ENCODE measurements around the gene TMEM45A.
"Not testable (repeated sequence)": the region's sequence is repeated elsewhere in the genome, so short reads cannot be mapped to it uniquely, and the experiment has no call there.

TMEM45A gene

DNA sequence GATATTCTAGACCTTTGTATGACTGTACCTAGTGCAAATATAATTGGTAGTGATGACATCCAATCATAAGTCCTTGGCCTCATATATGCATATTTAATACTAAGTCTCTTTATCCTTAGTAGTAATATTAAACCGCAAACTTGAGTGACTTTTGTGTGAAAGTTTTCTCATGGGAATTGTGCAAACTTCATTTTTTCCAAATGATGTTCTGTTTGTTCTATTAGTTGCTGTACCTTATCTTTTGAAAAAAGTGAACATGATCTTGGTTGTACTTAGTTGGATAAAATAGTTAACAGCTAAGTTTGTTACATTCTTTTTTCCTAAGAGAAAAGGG is 43.2 kb downstream of the TMEM45A start:
- DNase-seq (ENCODE audit: low spot score) = no peak

DNA sequence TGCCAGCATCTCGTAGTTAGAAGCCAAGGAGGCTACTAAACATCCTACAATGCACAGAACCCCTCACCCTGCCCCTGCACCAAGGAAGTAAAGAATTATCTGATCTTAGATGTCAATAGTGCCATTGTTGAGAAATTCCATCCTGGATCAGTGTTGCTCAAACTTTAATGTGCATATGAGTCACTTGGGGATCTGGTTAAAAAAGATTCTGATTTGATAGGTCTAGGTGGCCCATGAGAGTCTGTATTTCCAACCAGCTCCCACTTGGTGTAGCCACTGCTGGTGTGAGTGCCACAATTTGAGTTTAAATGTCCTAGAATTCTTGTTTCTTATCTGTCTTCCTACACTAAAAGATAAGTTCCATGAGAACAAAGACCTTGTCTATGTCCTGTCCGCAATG is 43.7 kb downstream of the TMEM45A start:
- DNase-seq (ENCODE audit: low spot score) = no peak

DNA sequence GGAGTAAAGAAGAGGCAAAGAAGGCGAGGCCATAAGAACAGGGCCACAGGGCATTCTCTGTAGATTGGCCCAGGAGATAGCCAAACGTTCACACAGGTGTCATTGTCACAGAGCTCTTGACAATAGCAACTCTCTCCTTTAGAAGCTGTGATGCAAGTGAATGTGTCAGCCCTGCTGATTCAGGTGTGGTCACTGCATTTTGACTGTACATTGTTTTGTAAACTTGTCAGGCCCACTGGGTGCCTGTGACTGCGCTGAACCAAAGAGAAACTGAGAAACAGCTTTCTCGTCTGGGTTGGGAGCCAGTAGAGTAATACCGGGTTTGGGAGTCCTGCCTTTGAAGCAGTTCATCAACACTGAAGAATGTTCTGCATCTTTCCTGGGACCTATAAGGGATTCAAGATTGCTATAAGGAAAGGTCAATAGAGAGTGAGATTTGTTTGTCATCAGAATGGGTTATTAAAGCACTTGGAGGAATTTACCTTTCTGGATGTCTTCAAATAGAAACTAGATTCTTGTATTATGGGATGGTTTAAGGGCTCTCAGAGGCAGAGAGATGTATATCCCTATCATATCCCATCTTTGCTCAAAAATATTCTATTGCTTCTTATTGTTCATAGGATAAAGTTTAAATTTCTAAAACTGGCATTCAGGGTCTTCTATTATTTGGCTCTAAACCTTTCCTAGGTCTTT is 45.4 kb downstream of the TMEM45A start:
- DNase-seq (ENCODE audit: low spot score) = no peak

DNA sequence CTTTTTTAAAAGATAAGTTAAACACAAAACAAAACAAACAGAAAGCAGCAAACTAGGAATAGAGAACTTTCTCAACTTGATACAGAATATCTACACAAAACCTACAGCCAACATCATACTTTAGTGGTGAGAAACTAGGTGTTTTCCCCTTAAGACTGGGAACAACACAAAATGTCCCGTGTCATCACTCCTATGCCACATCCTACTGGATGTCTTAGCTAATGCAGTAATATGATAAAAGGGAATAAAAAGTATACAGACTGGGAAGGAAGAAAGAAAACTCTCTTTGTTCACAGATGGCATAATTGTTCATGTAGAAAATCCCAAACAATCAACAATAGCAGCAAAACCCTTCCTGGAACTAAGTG is 45.9 kb downstream of the TMEM45A start:
- DNase-seq (ENCODE audit: low spot score) = no peak

DNA sequence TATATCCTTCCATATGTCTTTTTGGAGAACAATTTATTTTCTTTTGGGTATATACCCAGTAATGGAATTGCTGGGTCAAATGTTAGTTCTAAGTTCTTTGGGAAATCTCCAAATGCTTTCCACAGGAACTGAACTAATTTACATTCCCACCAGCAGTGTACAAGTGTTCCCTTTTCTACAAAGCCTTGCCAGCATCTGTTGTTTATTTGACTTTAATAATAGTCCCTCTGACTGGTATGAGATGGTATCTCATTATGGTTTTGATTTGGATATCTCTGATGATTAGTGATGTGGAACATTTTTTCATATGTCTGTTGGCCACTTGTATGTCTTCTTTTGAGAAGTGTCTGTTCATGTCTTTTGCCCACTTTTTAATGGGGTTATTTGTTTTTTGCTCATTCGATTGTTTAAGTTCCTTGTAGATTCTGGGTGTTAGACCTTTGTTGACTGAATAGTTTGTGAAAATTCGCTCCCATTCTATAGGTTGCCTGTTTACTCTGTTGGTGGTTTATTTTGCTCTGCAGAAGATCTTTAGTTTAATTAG is 48.4 kb downstream of the TMEM45A start:
- no peak for DNase-seq (ENCODE audit: low spot score)

DNA sequence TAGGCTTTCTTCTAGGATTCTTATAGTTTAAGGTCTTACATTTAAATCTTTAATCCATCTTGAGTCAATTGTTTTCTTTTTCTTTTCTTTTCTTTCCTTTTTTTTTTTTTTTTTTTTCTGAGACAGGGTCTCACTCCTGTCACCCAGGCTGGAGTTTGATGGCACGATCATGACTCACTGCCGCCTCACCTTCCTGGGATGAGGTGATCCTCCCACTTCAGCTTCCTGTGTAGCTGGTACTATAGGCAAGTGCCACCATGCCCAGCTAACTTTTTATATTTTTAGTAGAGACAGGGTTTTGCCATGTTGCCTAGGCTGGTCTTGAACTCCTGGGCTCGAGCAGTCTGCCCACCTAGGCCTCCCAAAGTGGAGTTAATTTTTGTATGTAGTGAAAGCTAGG is 49.0 kb downstream of the TMEM45A start:
- DNase-seq (ENCODE audit: low spot score) = not testable (repeated sequence)

DNA sequence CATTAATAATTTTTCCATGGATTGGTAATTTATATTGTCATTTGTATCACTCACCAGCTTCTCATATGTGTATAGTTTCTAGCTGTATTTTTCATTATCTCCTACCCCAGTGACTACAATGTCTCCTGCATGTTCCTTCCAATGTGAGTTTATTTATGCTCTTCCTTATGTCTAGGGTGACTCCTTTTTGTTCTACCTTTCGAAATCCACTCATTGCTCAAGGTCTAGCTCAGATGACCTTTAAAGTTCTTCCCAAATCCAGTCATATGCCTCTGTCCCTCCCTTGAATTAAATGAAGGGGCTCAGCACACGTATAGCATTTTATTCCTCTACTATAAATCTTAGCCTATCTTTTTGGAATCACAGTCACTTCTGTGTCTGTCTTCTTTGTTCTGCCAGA is 53.0 kb downstream of the TMEM45A start:
- no peak for DNase-seq (ENCODE audit: low spot score)

DNA sequence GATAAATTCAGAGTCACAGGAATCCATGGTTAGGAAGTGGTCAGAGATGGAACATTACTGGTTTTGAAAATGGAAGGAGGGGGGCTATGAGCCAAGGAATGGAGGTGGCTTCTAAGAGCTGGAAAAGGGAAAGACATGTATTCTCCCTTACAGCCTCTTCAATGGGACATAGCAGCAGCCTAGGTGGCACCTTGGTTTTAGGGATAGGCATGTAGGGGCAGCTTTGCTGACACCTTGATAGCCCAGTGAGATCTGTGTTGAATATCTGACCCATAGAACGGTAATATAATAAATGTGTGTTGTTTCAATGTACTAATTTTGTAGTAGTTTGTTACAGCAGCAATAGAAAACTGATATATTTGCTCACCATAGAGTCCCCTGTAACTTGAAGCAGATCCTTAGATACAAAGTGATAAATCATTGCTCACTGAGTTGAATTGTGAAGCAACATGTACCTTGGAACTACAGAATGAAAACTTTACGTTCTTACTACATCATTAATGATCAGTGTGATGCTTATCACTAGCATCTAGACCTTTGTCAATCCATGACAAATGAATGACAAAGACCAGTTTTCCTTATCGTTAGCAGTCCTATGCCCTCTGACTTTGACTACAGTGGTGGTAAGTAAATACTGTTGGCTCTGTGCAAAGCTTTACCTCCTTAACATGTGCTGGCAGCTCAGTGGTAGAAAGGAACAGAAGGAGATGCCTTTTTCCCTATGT is 53.8 kb downstream of the TMEM45A start:
- DNase-seq (ENCODE audit: low spot score) = no peak

DNA sequence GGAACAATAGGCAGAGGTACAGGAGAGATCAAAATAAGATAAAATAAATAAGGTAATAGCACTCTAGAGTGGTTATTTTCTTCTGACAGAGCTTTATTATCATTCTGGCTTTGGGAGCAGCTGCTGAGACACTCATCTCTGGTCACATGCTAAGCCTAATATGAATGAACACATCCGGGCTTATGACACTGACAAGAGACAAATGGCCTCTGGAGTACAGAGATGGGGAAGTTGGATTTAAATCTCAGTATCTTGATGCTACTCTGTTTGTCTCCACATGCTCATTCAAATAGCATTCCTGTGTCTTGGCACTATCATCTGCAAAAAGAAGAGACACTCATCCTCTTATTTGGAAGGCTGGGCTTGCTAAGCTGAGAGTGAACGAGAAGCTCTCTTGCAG is 55.6 kb downstream of the TMEM45A start:
- DNase-seq (ENCODE audit: low spot score) = no peak

DNA sequence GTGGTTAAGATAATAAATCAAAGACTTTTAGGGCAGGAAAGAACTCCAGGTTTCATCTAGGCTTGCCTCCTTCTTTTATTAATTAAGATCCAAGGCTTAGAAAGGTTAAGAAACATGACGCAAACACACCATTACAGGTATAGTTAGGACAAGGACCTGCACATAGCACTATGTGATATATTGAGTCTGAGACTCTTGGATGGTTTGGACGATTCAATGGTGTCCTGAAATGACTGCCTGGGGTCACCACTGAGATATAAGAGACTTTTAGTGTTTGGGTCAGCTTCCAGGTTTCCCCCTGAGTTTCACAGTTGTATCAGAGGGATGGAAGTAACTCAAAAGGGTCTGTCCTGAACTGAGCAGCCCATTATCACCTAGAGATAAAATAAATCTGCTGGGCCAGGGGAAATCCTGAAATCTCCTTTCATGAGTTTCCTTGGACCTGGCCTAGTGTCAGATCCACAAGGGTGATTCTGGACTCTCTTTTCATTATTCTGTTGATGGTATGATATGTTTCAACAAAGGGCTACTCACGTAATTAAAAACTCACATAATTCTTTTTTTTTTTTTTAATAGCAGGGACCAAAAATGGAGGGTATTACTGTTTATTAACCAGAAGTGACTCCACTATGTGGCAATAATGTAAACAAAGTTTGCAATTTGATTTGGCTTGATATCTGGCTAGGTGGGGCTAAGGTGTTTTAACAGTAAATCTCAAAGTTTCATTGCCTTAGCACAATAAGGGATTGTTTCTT is 61.4 kb downstream of the TMEM45A start:
- no peak for DNase-seq (ENCODE audit: low spot score)

DNA sequence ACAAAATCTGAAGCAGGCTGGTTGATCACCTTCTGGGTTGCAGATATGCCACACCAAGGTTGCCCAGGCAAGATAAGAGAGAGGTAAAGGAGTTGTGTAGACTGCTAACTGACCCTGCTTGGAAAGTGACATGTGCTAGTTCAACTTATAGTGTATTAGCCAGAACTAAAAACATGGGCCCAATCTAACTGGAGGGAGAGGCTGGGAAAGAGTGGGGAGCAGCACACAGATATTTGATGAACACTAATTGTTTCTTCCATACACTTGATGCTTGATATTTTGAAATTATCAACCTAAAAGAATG is 61.9 kb downstream of the TMEM45A start:
- no peak for DNase-seq (ENCODE audit: low spot score)

DNA sequence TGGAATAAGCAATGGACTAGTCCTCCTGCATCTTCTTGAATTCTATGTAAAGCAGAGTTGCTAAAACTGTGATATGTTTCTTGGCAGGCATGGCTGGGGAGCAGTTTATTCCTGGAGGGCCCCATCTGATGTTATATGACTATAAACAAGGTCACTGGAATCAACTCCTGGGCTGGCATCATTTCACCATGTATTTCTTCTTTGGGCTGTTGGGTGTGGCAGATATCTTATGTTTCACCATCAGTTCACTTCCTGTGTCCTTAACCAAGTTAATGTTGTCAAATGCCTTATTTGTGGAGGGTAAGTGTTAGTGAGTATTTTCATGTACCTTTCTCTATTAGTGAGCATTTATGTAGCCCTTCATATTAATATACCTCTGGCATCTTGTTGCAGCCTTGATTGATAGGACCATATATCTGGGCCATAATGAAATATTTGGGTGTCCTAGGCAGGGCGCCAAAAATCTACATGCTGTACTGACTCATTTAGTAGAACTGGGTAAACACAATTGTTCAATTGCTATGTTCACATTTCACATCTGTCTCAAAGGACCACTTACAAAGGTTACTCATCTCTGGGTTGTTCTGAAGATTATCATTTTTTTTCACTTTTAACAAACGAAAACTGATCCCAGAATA is 64.4 kb downstream of the TMEM45A start:
- no peak for DNase-seq (ENCODE audit: low spot score)

DNA sequence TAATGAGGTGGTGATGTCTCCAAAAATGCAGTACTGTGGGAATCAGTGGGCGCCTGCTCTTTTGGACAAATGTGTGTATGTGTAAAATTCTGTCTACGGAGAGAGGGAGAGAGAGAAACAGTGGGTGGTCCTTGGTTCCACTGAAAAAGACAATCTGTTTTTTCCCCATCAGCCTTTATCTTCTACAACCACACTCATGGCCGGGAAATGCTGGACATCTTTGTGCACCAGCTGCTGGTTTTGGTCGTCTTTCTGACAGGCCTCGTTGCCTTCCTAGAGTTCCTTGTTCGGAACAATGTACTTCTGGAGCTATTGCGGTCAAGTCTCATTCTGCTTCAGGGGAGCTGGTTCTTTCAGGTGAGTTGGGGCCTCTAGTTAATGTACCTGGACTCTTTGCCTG is 65.8 kb downstream of the TMEM45A start:
- no peak for DNase-seq (ENCODE audit: low spot score)

DNA sequence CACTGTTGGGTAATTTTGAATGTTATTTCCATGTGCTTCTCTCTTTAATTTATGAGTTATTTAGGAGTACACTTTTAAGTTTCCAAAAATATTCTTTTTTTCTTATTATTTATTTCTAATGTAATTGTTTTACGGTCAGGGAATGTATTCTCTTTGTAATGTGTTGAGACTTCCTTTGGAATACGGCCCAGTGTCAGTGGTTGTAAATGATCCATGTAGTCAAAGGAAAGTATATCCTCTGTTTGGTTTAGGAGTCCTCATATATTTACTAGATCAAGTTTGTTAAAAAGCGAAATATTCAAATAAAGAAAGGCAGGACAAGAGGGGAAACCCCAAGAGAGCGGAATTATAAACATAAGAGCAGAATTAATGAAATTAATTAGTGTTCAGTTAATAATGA is 68.0 kb downstream of the TMEM45A start:
- no peak for DNase-seq (ENCODE audit: low spot score)

DNA sequence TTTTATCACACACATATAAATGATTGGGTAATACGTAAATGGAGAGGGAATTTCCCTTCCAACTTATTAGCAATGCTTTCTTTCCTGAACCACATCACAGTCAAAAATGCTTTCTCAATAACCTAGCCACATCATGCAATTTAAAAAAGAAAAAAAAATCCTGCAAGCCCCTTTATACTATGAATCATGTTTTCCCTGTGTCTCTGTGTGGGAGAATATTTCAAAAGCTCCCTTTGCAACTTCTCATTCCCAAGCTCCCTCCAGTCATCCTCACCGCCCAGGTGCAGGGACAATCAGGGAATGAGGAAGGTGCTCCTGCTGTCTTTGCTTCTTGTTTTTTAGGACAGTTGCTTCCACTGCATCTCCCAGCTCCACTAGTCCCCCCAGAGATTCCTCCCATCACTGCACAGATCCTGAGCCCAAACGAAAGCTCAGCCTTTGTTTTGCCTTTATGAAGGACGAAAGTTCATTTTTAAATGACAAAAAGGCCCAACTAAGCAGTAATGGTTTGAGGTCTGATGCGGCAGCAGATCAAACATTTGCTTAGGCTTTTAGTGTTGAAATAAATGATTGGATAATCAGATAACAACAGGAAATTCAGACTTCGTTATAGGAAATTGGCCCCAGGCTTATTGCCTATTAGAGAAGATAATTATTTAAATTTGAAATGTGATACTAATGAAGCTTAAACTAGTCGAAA is 69.2 kb downstream of the TMEM45A start:
- DNase-seq (ENCODE audit: low spot score) = no peak

DNA sequence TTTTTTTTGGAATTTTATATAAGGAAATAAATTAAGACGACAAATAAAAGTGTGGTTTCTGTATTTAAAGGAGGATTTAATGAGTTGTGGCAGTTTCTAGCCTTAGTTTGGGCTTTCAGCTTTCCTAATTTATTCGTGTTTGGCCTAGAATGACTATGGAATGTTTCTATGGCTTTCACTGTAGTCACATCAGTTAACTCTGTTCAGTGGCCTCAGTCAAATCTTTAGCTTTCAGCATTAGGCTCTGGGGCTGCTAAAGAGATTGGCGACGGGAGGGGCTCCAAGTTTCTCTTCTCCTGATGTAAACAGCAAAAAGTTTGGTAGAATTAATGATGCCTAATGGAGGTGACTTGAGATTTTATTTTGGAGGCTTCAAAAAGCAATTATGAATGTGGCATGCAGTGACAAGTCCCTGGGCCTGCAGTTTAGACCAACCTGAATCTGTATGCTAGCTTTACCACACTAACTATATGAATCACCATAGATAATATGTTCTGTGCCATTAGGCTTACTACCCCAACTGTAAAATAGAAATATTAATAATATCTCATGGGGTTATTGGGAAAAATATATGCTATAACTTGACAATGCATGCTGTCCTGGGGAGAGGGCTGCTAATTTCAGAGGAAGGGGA is 69.9 kb downstream of the TMEM45A start:
- DNase-seq (ENCODE audit: low spot score) = no peak

DNA sequence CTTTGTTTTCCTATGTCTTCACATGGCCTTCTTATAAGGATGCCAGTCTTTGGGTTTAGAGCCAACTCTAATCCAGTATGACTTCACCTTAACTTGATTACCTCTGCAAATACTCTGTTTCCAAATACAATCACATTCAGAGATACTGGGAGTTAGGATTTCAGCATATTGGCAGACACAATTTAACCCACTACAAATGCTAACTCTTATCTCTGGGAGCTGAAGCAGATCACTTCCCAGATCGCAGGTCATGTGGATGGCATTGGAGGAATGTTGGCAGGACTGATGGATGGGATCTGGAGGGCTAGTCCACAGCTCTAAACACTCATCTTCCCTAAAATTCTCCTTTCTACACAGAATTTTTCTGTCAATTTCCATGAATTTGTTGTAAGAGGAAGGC is 70.8 kb downstream of the TMEM45A start:
- no peak for DNase-seq (ENCODE audit: low spot score)

DNA sequence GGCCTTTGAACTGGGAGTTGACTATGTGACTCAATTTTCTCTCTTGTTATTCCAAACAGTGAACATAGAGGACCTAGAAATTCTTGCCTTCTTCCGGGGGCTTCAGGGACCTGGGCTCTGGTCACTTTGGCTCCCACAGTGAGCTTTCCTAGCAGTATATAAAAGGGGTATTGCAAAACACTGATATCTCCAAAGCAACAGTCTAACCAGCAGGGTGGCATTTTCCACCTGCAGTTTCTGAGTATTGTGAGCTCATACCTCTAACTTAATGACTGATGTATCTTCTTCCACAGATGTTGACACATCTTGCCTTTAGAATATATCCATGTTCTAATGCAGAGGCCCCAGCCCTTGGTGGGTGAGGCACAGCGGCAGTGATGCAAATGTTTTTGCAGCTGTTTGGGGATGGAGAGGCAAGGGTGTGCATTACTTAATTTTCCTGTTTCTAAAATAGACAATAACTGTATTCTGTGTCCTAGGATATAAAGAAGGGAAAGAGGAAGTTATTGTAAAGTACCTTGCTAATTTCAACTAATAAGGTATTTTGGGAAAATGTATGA is 71.3 kb downstream of the TMEM45A start:
- DNase-seq (ENCODE audit: low spot score) = no peak

DNA sequence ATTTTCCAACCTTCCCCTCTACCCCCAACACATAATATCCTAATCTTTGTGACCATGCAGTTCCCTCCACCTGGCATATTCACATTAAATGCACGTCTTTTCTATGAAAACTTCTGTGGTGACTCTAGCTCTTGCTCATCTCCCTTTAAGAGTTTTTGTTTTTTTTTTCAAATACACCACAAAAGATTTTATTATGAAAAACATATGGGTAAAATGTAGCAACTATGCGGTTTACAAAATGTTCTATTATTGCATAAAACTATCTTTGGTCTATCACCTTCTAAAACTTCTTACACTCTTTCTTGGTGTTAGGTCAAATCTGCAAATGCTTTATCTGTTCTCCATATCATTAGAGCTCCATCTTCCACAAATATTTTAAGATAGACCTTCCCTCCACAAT is 78.4 kb downstream of the TMEM45A start:
- DNase-seq (ENCODE audit: low spot score) = no peak

DNA sequence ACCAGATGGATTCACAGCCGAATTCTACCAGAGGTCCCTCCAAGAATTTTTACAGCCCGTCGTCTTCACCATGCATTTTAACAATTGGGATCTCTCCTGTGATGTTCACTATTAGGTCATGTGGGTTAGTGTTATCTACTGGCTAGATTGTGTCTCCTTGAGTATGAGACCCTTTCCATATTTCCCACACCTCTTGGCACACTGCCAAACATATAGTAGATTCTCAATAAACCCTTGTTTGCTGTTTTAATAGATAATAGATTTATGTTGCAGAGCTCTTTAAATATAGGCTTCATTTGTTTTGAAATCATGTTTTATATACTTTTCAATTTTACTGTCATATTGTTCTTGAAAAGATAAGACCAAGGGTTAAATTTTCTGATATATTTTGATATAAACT is 82.1 kb downstream of the TMEM45A start:
- no peak for DNase-seq (ENCODE audit: low spot score)

DNA sequence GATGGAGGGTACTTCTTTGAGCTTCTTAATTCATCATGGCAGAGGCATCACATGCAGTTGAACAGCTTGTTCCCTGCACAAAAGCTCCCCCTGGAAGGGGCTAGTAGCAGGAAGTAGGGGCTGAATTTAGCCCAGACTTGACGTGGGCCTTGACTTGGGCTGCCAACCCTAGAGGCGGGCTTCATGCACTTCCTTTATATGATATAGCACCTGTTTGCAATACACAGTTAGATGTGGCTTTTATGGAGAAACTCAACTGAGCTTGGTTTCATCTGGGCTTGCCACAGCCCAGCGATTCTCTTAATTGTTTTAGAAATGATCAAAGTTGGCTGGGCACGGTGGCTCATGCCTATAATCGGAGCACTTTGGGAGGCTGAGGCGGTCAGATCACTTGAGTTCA is 83.3 kb downstream of the TMEM45A start:
- DNase-seq (ENCODE audit: low spot score) = no peak

All from germinal center (tissue), 1 donor.